WTC11 (cell line): ENCODE data around the gene LIMCH1. TPM values are rescaled to one million over a fixed set of nuclear protein-coding genes. Genes with fewer than 3 reads are reported as not detected.

ENCODE experiments used
- ATAC-seq: fragments of 200-7000 bp; cut with Tn5 transposase; 2 replicates; pipeline ENCODE4 v1.10.0; 2021; ENCODE audit warnings: mild to moderate bottlenecking, moderate library complexity
- CTCF ChIA-PET: fragments of 300-600 bp; sonication (Branson Sonifier 250); formaldehyde crosslinking; loops from one replicate; lab custom pipeline; 2021; ENCODE audit warnings: antibody characterized with exemption; lab: Charles Lee
- POLR2A ChIA-PET: fragments of 350-600 bp; sonication (Branson Sonifier 250); formaldehyde crosslinking; loops from one replicate; lab custom pipeline; 2021; ENCODE audit warnings: antibody characterized with exemption; lab: Charles Lee
- DNase-seq: peaks from one replicate; pipeline ENCODE4 v3.0.0; 2021; ENCODE audit warnings: low spot score
- H3K27ac Mint-ChIP-seq: 2 replicates; pipeline ENCODE4 v1.8.0; 2021; ENCODE audit warnings: mixed read lengths
- H3K27me3 Mint-ChIP-seq: 2 replicates; pipeline ENCODE4 v1.8.0; 2021; ENCODE audit warnings: low read depth, mild to moderate bottlenecking, moderate library complexity, mixed read lengths
- H3K36me3 Mint-ChIP-seq: 2 replicates; pipeline ENCODE4 v1.8.0; 2021; ENCODE audit warnings: mixed read lengths
- H3K4me1 Mint-ChIP-seq: 2 replicates; pipeline ENCODE4 v1.8.0; 2022; ENCODE audit warnings: mixed read lengths
- H3K4me3 Mint-ChIP-seq: 2 replicates; pipeline ENCODE4 v1.8.0; 2021; ENCODE audit warnings: mild to moderate bottlenecking, moderate library complexity, mixed read lengths
- H3K9me3 Mint-ChIP-seq: 2 replicates; pipeline ENCODE4 v1.8.0; 2021; ENCODE audit warnings: mixed read lengths
- AR ChIP-seq: fragments of 250-450 bp; sonication (Bioruptor Pico); IDR thresholded peaks from 2 replicates; pipeline ENCODE4 v1.9.0; 2021; ENCODE audit warnings: mild to moderate bottlenecking
- ARID4B ChIP-seq: sonication (generic); formaldehyde crosslinking; IDR thresholded peaks from 2 replicates; pipeline ENCODE4 v1.8.0; 2023; ENCODE audit warnings: missing genetic modification reagents, mild to moderate bottlenecking, borderline replicate concordance
- ATF3 ChIP-seq: sonication (generic); formaldehyde crosslinking; conservative IDR thresholded peaks from 2 replicates; pipeline ENCODE4 v1.8.1; 2022; ENCODE audit warnings: mild to moderate bottlenecking, missing genetic modification reagents
- CDX4 ChIP-seq: fragments of 250-450 bp; sonication (Bioruptor Pico); IDR thresholded peaks from 2 replicates; pipeline ENCODE4 v1.9.0; 2021; ENCODE audit warnings: moderate library complexity, mild to moderate bottlenecking, inconsistent platforms, borderline replicate concordance
- CREB1 ChIP-seq: sonication (generic); formaldehyde crosslinking; IDR thresholded peaks from 2 replicates; pipeline ENCODE4 v1.8.0; 2023; ENCODE audit warnings: mild to moderate bottlenecking, missing genetic modification reagents
- E2F1 ChIP-seq: sonication (generic); formaldehyde crosslinking; IDR thresholded peaks from 2 replicates; pipeline ENCODE4 v1.8.0; 2022; ENCODE audit warnings: mild to moderate bottlenecking, missing genetic modification reagents
- ELF4 ChIP-seq: sonication (generic); formaldehyde crosslinking; IDR thresholded peaks from 2 replicates; pipeline ENCODE4 v1.8.1; 2022; ENCODE audit warnings: low read depth, mild to moderate bottlenecking, moderate library complexity, missing genetic modification reagents
- IRF2 ChIP-seq: sonication (generic); formaldehyde crosslinking; IDR thresholded peaks from 2 replicates; pipeline ENCODE4 v1.8.0; 2022; ENCODE audit warnings: low read depth, missing genetic modification reagents, borderline replicate concordance
- MYBL2 ChIP-seq: sonication (generic); formaldehyde crosslinking; IDR thresholded peaks from 2 replicates; pipeline ENCODE4 v1.8.1; 2023; ENCODE audit warnings: mild to moderate bottlenecking, moderate library complexity, missing genetic modification reagents
- NFYB ChIP-seq: sonication (generic); formaldehyde crosslinking; conservative IDR thresholded peaks from 2 replicates; pipeline ENCODE4 v1.8.0; 2022; ENCODE audit warnings: low read depth, missing genetic modification reagents
- OVOL2 ChIP-seq: fragments of 250-450 bp; sonication (Bioruptor Pico); IDR thresholded peaks from 2 replicates; pipeline ENCODE4 v1.9.0; 2021; ENCODE audit warnings: mild to moderate bottlenecking, borderline replicate concordance
- PRRX2 ChIP-seq: fragments of 250-450 bp; sonication (Bioruptor Pico); IDR thresholded peaks from 2 replicates; pipeline ENCODE4 v1.8.0; 2021; ENCODE audit warnings: mild to moderate bottlenecking
- RORB ChIP-seq: fragments of 250-450 bp; sonication (Bioruptor Pico); IDR thresholded peaks from 2 replicates; pipeline ENCODE4 v1.9.0; 2021; ENCODE audit warnings: mild to moderate bottlenecking
- TEAD1 ChIP-seq: sonication (generic); formaldehyde crosslinking; IDR thresholded peaks from 2 replicates; pipeline ENCODE4 v1.8.0; 2022; ENCODE audit warnings: mild to moderate bottlenecking, missing genetic modification reagents
- TEAD4 ChIP-seq: sonication (generic); formaldehyde crosslinking; IDR thresholded peaks from 2 replicates; pipeline ENCODE4 v1.8.0; 2022; ENCODE audit warnings: mild to moderate bottlenecking, missing genetic modification reagents
- TP53 ChIP-seq: sonication (generic); formaldehyde crosslinking; IDR thresholded peaks from 2 replicates; pipeline ENCODE4 v1.8.1; 2023; ENCODE audit warnings: mild to moderate bottlenecking, missing genetic modification reagents
- ZBTB21 ChIP-seq: sonication (generic); formaldehyde crosslinking; IDR thresholded peaks from 2 replicates; pipeline ENCODE4 v1.8.1; 2023; ENCODE audit warnings: mild to moderate bottlenecking, missing genetic modification reagents, borderline replicate concordance
- ZBTB43 ChIP-seq: sonication (generic); formaldehyde crosslinking; IDR thresholded peaks from 2 replicates; pipeline ENCODE4 v1.8.1; 2023; ENCODE audit warnings: mild to moderate bottlenecking, missing genetic modification reagents
- ZNF138 ChIP-seq: sonication (generic); formaldehyde crosslinking; conservative IDR thresholded peaks from 2 replicates; pipeline ENCODE4 v1.8.1; 2022; ENCODE audit warnings: mild to moderate bottlenecking, moderate library complexity, missing genetic modification reagents
- ZNF396 ChIP-seq: fragments of 250-450 bp; sonication (Bioruptor Pico); IDR thresholded peaks from 2 replicates; pipeline ENCODE4 v1.8.0; 2021; ENCODE audit warnings: mild to moderate bottlenecking, moderate library complexity, borderline replicate concordance
- ZNF423 ChIP-seq: fragments of 250-450 bp; sonication (Bioruptor Pico); IDR thresholded peaks from 2 replicates; pipeline ENCODE4 v2.1.2; 2022; ENCODE audit warnings: mild to moderate bottlenecking, moderate library complexity
- ZNF671 ChIP-seq: fragments of 250-450 bp; sonication (Bioruptor Pico); IDR thresholded peaks from 2 replicates; pipeline ENCODE4 v1.8.0; 2021; ENCODE audit warnings: mild to moderate bottlenecking
- total RNA-seq: library from RNA; stranded (reverse); gene quantifications from 3 replicates; pipeline ENCODE4 v1.2.3, GENCODE V29; 2021

Gene LIMCH1
- total RNA-seq, 1 experiment from 2014 or later: 0.92 TPM

- Mint-ChIP-seq H3K9me3 (no peaks in the 10 kb centered on the region), H3K4me1 (peaks cover 22% of the 10 kb centered on the region), H3K4me3 (no peak overlapping the region), H3K27ac (no peak overlapping the region), H3K36me3 (no peaks in the 10 kb centered on the region), H3K27me3 (no peaks in the 10 kb centered on the region; the same call in 1 of the 2 replicates)
- TF ChIP-seq AR (CRISPR knock-in tag) (no peak), ZNF671 (CRISPR knock-in tag) (no peak), ATF3 (CRISPR knock-in tag) (no peak), ZNF138 (CRISPR knock-in tag) (no peak), PRRX2 (CRISPR knock-in tag) (no peak), IRF2 (no peak), E2F1 (CRISPR knock-in tag) (no peak), ELF4 (no peak)
- DNase-seq (no peak), ATAC-seq (peak; percentile 66)
- ChIA-PET POLR2A (no interaction called here), CTCF (no interaction called here)
Observed at GRCh38 chr4:41541687-41542094, 3.7 kb downstream of the LIMCH1 start.

- CTCF ChIA-PET: no interaction called here
Observed at GRCh38 chr4:41542526-41543275, 4.7 kb downstream of the LIMCH1 start.

More at GRCh38 chr4:41542526-41543275, 4.7 kb downstream of the LIMCH1 start:
- no peak for DNase-seq
- Mint-ChIP-seq H3K9me3 (no peaks in the 10 kb centered on the region), H3K27me3 (no peaks in the 10 kb centered on the region; the same call in 1 of the 2 replicates), H3K4me3 (no peak overlapping the region), H3K4me1 (peaks cover 22% of the 10 kb centered on the region), H3K27ac (no peak overlapping the region), H3K36me3 (no peaks in the 10 kb centered on the region)
- TF ChIP-seq ZBTB43 (CRISPR knock-in tag): no peak
- TF ChIP-seq NFYB: no peak
- no peak for TF ChIP-seq CDX4 (CRISPR knock-in tag)
- no peak for TF ChIP-seq ZNF423 (CRISPR knock-in tag)
- TF ChIP-seq E2F1 (CRISPR knock-in tag): no peak
- no peak for TF ChIP-seq ARID4B (CRISPR knock-in tag)
- TF ChIP-seq OVOL2 (CRISPR knock-in tag): no peak
- TF ChIP-seq CREB1: no peak
- TF ChIP-seq TEAD4: no peak
- no peak for TF ChIP-seq MYBL2
- TF ChIP-seq ZBTB21 (CRISPR knock-in tag): no peak
- no peak for TF ChIP-seq RORB (CRISPR knock-in tag)
- no peak for TF ChIP-seq ZNF396 (CRISPR knock-in tag)
- no peak for TF ChIP-seq TEAD1
- no peak for TF ChIP-seq TP53 (CRISPR knock-in tag)
- no peak for ATAC-seq
- POLR2A ChIA-PET: no interaction called here
